Adipose tissue (tissue), 3 donors: ENCODE data around the gene NRROS. TPM values are rescaled to one million over a fixed set of nuclear protein-coding genes. Genes with fewer than 3 reads are reported as not detected.

ENCODE experiments used
- H3K27ac ChIP-seq: one replicate; pipeline ENCODE4 v1.5.1; 2013; ENCODE audit warnings: low read depth, low read length
- WGBS, 3 donors: extraction: QIAGEN DNeasy Blood & Tissue Kit; methylation state at CpG; one replicate each; pipeline ENCODE4 v1.1.7; 2013; 5-methylcytosine and 5-hydroxymethylcytosine counted together
- polyA plus RNA-seq, 3 donors: library from polyadenylated mRNA; stranded (reverse); fragments of 200-250 nt; gene quantifications; one replicate each; pipeline ENCODE4 v1.2.3, GENCODE V29; 2013
- donor health status: healthy with polysubstance abuse.
- donor health status: Bipolar disorder and iron deficiency.
- donor health status: healthy.

NRROS gene
- polyA plus RNA-seq, 3 donors, result 1.1 to 5.1 (median 3.4) TPM

GRCh38 chr3:196642434-196642833 lies 2.9 kb downstream of the NRROS start:
- 64 to 86% (median 67%) methylated on average over 11 of the region's 11 CpGs for WGBS, 3 donors
- no peak overlapping the region for H3K27ac ChIP-seq

GRCh38 chr3:196643201-196643749 lies 3.8 kb downstream of the NRROS start:
- 59 to 76% (median 69%) methylated on average over 13 of the region's 13 CpGs for WGBS, 3 donors
- no peak overlapping the region for H3K27ac ChIP-seq

- WGBS, 3 donors, result 80 to 84% (median 80%) methylated on average over 5 of the region's 5 CpGs
- no peak overlapping the region for H3K27ac ChIP-seq
These were observed 4.3 kb downstream of the NRROS start for GRCh38 chr3:196643761-196644160.

GRCh38 chr3:196645096-196645495 lies 5.6 kb downstream of the NRROS start:
- H3K27ac ChIP-seq, result no peak overlapping the region
- 71 to 88% (median 77%) methylated on average over 4 of the region's 4 CpGs for WGBS, 3 donors

- 71 to 80% (median 73%) methylated on average over 21 of the region's 21 CpGs for WGBS, 3 donors
- no peak overlapping the region for H3K27ac ChIP-seq
These were observed 6.6 kb downstream of the NRROS start for GRCh38 chr3:196645897-196646665.

- H3K27ac ChIP-seq, result no peak overlapping the region
- WGBS, 3 donors, result 84 to 90% (median 85%) methylated on average over 17 of the region's 17 CpGs
These were observed 7.2 kb downstream of the NRROS start for GRCh38 chr3:196646666-196647216.

GRCh38 chr3:196650740-196651311 lies 11.3 kb downstream of the NRROS start:
- H3K27ac ChIP-seq, result no peak overlapping the region
- whole genome bisulfite sequencing, 3 donors, result 25 to 47% (median 26%) methylated on average over 6 of the region's 6 CpGs

- H3K27ac ChIP-seq, result no peak overlapping the region
- 72 to 93% (median 90%) methylated on average over 3 of the region's 3 CpGs for WGBS, 3 donors
These were observed 12.3 kb downstream of the NRROS start for GRCh38 chr3:196651819-196652218.

GRCh38 chr3:196652961-196653795 lies 13.7 kb downstream of the NRROS start:
- WGBS, 3 donors, result 75 to 78% (median 78%) methylated on average over 15 of the region's 15 CpGs
- no peak overlapping the region for H3K27ac ChIP-seq

- H3K27ac ChIP-seq, result no peak overlapping the region
- WGBS, 3 donors, result 75 to 81% (median 76%) methylated on average over 12 of the region's 12 CpGs
These were observed 14.7 kb downstream of the NRROS start for GRCh38 chr3:196654006-196654734.

- WGBS, 3 donors, result 90 to 93% (median 92%) methylated on average over 7 of the region's 7 CpGs
- H3K27ac ChIP-seq, result no peak overlapping the region
These were observed 15.2 kb downstream of the NRROS start for GRCh38 chr3:196654735-196655090.

- 95 to 97% (median 96%) methylated on average over 12 of the region's 12 CpGs for WGBS, 3 donors
These were observed 16.0 kb downstream of the NRROS start for GRCh38 chr3:196655496-196655895.

GRCh38 chr3:196656213-196656612 lies 16.7 kb downstream of the NRROS start:
- H3K27ac ChIP-seq, result no peak overlapping the region
- WGBS, 3 donors, result 88 to 91% (median 91%) methylated on average over 5 of the region's 5 CpGs

More at GRCh38 chr3:196655496-196655895, 16.0 kb downstream of the NRROS start:
- H3K27ac ChIP-seq, result no peak overlapping the region

GRCh38 chr3:196659901-196660351 lies 20.4 kb downstream of the NRROS start:
- WGBS, 3 donors, result 92 to 97% (median 95%) methylated on average over 31 to 35 of the region's 35 CpGs
- no peak overlapping the region for H3K27ac ChIP-seq

GRCh38 chr3:196660381-196661166 lies 21.1 kb downstream of the NRROS start:
- WGBS, 3 donors, result 28 to 79% (median 78%) methylated on average over 32 of the region's 32 CpGs
- no peak overlapping the region for H3K27ac ChIP-seq

- no peak overlapping the region for H3K27ac ChIP-seq
- WGBS, 3 donors, result 77 to 85% (median 83%) methylated on average over 16 of the region's 16 CpGs
These were observed 21.9 kb downstream of the NRROS start for GRCh38 chr3:196661400-196661799.

GRCh38 chr3:196662033-196662432 lies 22.5 kb downstream of the NRROS start:
- WGBS, 3 donors, result 76 to 90% (median 85%) methylated on average over 13 of the region's 13 CpGs
- H3K27ac ChIP-seq, result no peak overlapping the region
